GM23338 (cell line): Measurements from ENCODE around the gene FBXO34. TPM values are rescaled to one million over a fixed set of nuclear protein-coding genes. Genes with fewer than 3 reads are reported as not detected.

Source experiments
- ATAC-seq: fragments of 200-7000 bp; cut with Tn5 transposase; 3 replicates; pipeline ENCODE4 v1.9.1; 2020
- DNase-seq: peaks from one replicate; pipeline ENCODE4 v3.0.0-alpha.2; 2015; ENCODE audit warnings: low spot score
- H2AFZ ChIP-seq: fragments of 200-600 bp; sonication (generic); 2 replicates; pipeline ENCODE4 v1.8.0; 2016; ENCODE audit warnings: antibody characterized with exemption, mild to moderate bottlenecking, moderate library complexity
- H3F3A ChIP-seq: fragments of 200-600 bp; sonication (generic); replicated peaks from 2 replicates; pipeline ENCODE4 v1.8.0; 2017; ENCODE audit warnings: antibody characterized with exemption, mixed run types, low read depth
- H3K27ac ChIP-seq: fragments of 200-600 bp; sonication (generic); 2 replicates; pipeline ENCODE4 v1.6.1; 2016; ENCODE audit warnings: low read depth
- H3K27me3 ChIP-seq: fragments of 200-600 bp; sonication (generic); 2 replicates; pipeline ENCODE4 v1.8.0; 2016; ENCODE audit warnings: mild to moderate bottlenecking, mixed run types, moderate library complexity; ENCODE audit not compliant: insufficient read depth
- H3K36me3 ChIP-seq: fragments of 200-600 bp; sonication (generic); 2 replicates; pipeline ENCODE4 v1.8.0; 2016; ENCODE audit warnings: mild to moderate bottlenecking; ENCODE audit not compliant: insufficient read depth
- H3K4me1 ChIP-seq: fragments of 200-600 bp; sonication (generic); 2 replicates; pipeline ENCODE4 v1.8.0; 2016; ENCODE audit warnings: mild to moderate bottlenecking, moderate library complexity; ENCODE audit not compliant: insufficient read depth
- H3K4me2 ChIP-seq: fragments of 200-600 bp; sonication (generic); 2 replicates; pipeline ENCODE4 v1.7.1; 2017; ENCODE audit warnings: mixed run types
- H3K4me3 ChIP-seq: fragments of 200-600 bp; sonication (generic); 2 replicates; pipeline ENCODE4 v1.6.1; 2016; ENCODE audit warnings: mixed run types
- H3K79me2 ChIP-seq: fragments of 200-600 bp; sonication (generic); replicated peaks from 2 replicates; pipeline ENCODE4 v1.8.0; 2017; ENCODE audit warnings: mild to moderate bottlenecking; ENCODE audit not compliant: insufficient read depth
- H3K9me2 ChIP-seq: fragments of 200-600 bp; sonication (generic); 2 replicates; pipeline ENCODE4 v1.8.0; 2017; ENCODE audit not compliant: insufficient read depth
- H4K20me1 ChIP-seq: fragments of 200-600 bp; sonication (generic); replicated peaks from 2 replicates; pipeline ENCODE4 v1.8.0; 2017; ENCODE audit warnings: mild to moderate bottlenecking; ENCODE audit not compliant: insufficient read depth
- H3K27ac Mint-ChIP-seq: 2 replicates; pipeline ENCODE4 v1.8.0; 2020; ENCODE audit warnings: inconsistent platforms, mild to moderate bottlenecking, moderate library complexity, mixed read lengths
- H3K27me3 Mint-ChIP-seq: 3 replicates; pipeline ENCODE4 v1.8.0; 2022; ENCODE audit warnings: low read depth, mild to moderate bottlenecking, moderate library complexity, mixed read lengths, inconsistent platforms; ENCODE audit not compliant: insufficient read depth, poor library complexity
- H3K36me3 Mint-ChIP-seq: 3 replicates; pipeline ENCODE4 v1.8.0; 2021; ENCODE audit warnings: low read depth, mild to moderate bottlenecking, inconsistent platforms, moderate library complexity, mixed read lengths
- H3K4me1 Mint-ChIP-seq: 3 replicates; pipeline ENCODE4 v1.8.0; 2020; ENCODE audit warnings: mild to moderate bottlenecking, inconsistent platforms, mixed read lengths
- H3K4me3 Mint-ChIP-seq: 3 replicates; pipeline ENCODE4 v1.8.0; 2021; ENCODE audit warnings: moderate library complexity, mild to moderate bottlenecking, inconsistent platforms, mixed read lengths
- H3K9me3 Mint-ChIP-seq: 3 replicates; pipeline ENCODE4 v1.8.0; 2020; ENCODE audit warnings: moderate library complexity, mild to moderate bottlenecking, inconsistent platforms, mixed read lengths
- CREB1 ChIP-seq: fragments of 250-450 bp; sonication (Bioruptor Pico); IDR thresholded peaks from 2 replicates; pipeline ENCODE4 v1.5.0; 2020; ENCODE audit warnings: low read depth, mild to moderate bottlenecking, moderate library complexity
- EZH2 ChIP-seq: fragments of 200-600 bp; sonication (generic); IDR thresholded peaks from one replicate; pipeline ENCODE4 v1.8.0; 2017; ENCODE audit warnings: antibody characterized with exemption, mild to moderate bottlenecking, low read depth; ENCODE audit not compliant: unreplicated experiment
- JUNB ChIP-seq: IDR thresholded peaks from one replicate; pipeline ENCODE4 v1.6.1; 2016; ENCODE audit warnings: antibody characterized with exemption; ENCODE audit not compliant: unreplicated experiment
- NANOG ChIP-seq: IDR thresholded peaks from 2 replicates; pipeline ENCODE4 v1.6.1; 2016; ENCODE audit warnings: antibody characterized with exemption, borderline replicate concordance
- STAT1 ChIP-seq: IDR thresholded peaks from one replicate; pipeline ENCODE4 v1.6.1; 2016; ENCODE audit warnings: antibody characterized with exemption; ENCODE audit not compliant: unreplicated experiment
- ZNF114 ChIP-seq: fragments of 250-450 bp; sonication (Bioruptor Pico); IDR thresholded peaks from 2 replicates; pipeline ENCODE4 v1.5.0; 2020; ENCODE audit warnings: mild to moderate bottlenecking, moderate library complexity
- polyA plus RNA-seq: library from polyadenylated mRNA; unstranded; fragments of >200 nt; fragmentation: Nextera tagmentation; extraction: Ambion mirVana; gene quantifications from 2 replicates; pipeline ENCODE4 v1.2.1, GENCODE V29; 2016
- total RNA-seq: library from RNA; depleted of rRNA; stranded (reverse); fragments of >200 nt; shearing (Covaris generic); gene quantifications from 2 replicates; pipeline ENCODE4 v1.2.3, GENCODE V29; 2014
- TF ChIP-seq, protein P1 (sequence below): IDR thresholded peaks from one replicate; pipeline ENCODE4 v1.6.1; 2018; ENCODE audit warnings: antibody characterized with exemption; ENCODE audit not compliant: unreplicated experiment
- TF ChIP-seq, protein P2 (sequence below): fragments of 250-450 bp; sonication (Bioruptor Pico); IDR thresholded peaks from 2 replicates; pipeline ENCODE4 v1.5.0; 2020; ENCODE audit warnings: mild to moderate bottlenecking, moderate library complexity

The FBXO34 gene
- total and polyA plus RNA-seq, 2 experiments from 2014 or later = 9.4 to 13.4 TPM

DNA sequence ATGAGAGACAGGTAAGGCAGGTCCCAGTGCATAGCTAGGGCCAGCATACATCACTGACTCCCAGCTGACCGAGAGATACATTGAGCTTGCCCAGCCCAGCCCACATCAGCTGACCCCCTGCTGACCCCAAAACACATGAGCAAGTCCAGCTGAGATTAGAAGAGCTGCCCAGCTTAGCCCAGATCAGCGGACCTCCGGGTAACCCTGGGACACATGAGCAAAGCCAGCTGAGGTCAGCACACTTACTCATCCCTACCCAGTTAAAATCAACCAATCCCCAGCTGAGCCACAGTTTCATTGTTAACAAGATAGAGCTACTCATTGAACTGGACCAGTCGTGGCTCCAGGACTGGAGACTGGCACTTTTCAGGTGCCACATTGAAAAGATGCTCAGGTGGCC lies 21.8 kb upstream of the FBXO34 start:
- H3K27me3 Mint-ChIP-seq = no peaks in the 10 kb centered on the region
- Histone ChIP-seq H3K36me3 (no peaks in the 10 kb centered on the region), H3K79me2 (no peaks in the 10 kb centered on the region), H3K4me3 (no peak overlapping the region), H3K27me3 (no peaks in the 10 kb centered on the region), H3K4me2 (no peak overlapping the region), H3F3A (no peaks in the 10 kb centered on the region), H3K9me2 (no peaks in the 10 kb centered on the region), H3K4me1 (no peaks in the 10 kb centered on the region), H2AFZ (0 out of 2 replicates have a peak overlapping the region, but pooled peaks have one; percentile 14), H4K20me1 (no peaks in the 10 kb centered on the region), H3K27ac (no peak overlapping the region)
- ATAC-seq (no peak), DNase-seq (no peak)
- TF ChIP-seq EZH2 (no peak), CREB1 (CRISPR knock-in tag) (no peak), ZNF114 (no peak), JUNB (no peak), STAT1 (no peak), NANOG (no peak)
- TF ChIP-seq, protein P1, sequence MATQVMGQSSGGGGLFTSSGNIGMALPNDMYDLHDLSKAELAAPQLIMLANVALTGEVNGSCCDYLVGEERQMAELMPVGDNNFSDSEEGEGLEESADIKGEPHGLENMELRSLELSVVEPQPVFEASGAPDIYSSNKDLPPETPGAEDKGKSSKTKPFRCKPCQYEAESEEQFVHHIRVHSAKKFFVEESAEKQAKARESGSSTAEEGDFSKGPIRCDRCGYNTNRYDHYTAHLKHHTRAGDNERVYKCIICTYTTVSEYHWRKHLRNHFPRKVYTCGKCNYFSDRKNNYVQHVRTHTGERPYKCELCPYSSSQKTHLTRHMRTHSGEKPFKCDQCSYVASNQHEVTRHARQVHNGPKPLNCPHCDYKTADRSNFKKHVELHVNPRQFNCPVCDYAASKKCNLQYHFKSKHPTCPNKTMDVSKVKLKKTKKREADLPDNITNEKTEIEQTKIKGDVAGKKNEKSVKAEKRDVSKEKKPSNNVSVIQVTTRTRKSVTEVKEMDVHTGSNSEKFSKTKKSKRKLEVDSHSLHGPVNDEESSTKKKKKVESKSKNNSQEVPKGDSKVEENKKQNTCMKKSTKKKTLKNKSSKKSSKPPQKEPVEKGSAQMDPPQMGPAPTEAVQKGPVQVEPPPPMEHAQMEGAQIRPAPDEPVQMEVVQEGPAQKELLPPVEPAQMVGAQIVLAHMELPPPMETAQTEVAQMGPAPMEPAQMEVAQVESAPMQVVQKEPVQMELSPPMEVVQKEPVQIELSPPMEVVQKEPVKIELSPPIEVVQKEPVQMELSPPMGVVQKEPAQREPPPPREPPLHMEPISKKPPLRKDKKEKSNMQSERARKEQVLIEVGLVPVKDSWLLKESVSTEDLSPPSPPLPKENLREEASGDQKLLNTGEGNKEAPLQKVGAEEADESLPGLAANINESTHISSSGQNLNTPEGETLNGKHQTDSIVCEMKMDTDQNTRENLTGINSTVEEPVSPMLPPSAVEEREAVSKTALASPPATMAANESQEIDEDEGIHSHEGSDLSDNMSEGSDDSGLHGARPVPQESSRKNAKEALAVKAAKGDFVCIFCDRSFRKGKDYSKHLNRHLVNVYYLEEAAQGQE = no peak
- TF ChIP-seq, protein P2, sequence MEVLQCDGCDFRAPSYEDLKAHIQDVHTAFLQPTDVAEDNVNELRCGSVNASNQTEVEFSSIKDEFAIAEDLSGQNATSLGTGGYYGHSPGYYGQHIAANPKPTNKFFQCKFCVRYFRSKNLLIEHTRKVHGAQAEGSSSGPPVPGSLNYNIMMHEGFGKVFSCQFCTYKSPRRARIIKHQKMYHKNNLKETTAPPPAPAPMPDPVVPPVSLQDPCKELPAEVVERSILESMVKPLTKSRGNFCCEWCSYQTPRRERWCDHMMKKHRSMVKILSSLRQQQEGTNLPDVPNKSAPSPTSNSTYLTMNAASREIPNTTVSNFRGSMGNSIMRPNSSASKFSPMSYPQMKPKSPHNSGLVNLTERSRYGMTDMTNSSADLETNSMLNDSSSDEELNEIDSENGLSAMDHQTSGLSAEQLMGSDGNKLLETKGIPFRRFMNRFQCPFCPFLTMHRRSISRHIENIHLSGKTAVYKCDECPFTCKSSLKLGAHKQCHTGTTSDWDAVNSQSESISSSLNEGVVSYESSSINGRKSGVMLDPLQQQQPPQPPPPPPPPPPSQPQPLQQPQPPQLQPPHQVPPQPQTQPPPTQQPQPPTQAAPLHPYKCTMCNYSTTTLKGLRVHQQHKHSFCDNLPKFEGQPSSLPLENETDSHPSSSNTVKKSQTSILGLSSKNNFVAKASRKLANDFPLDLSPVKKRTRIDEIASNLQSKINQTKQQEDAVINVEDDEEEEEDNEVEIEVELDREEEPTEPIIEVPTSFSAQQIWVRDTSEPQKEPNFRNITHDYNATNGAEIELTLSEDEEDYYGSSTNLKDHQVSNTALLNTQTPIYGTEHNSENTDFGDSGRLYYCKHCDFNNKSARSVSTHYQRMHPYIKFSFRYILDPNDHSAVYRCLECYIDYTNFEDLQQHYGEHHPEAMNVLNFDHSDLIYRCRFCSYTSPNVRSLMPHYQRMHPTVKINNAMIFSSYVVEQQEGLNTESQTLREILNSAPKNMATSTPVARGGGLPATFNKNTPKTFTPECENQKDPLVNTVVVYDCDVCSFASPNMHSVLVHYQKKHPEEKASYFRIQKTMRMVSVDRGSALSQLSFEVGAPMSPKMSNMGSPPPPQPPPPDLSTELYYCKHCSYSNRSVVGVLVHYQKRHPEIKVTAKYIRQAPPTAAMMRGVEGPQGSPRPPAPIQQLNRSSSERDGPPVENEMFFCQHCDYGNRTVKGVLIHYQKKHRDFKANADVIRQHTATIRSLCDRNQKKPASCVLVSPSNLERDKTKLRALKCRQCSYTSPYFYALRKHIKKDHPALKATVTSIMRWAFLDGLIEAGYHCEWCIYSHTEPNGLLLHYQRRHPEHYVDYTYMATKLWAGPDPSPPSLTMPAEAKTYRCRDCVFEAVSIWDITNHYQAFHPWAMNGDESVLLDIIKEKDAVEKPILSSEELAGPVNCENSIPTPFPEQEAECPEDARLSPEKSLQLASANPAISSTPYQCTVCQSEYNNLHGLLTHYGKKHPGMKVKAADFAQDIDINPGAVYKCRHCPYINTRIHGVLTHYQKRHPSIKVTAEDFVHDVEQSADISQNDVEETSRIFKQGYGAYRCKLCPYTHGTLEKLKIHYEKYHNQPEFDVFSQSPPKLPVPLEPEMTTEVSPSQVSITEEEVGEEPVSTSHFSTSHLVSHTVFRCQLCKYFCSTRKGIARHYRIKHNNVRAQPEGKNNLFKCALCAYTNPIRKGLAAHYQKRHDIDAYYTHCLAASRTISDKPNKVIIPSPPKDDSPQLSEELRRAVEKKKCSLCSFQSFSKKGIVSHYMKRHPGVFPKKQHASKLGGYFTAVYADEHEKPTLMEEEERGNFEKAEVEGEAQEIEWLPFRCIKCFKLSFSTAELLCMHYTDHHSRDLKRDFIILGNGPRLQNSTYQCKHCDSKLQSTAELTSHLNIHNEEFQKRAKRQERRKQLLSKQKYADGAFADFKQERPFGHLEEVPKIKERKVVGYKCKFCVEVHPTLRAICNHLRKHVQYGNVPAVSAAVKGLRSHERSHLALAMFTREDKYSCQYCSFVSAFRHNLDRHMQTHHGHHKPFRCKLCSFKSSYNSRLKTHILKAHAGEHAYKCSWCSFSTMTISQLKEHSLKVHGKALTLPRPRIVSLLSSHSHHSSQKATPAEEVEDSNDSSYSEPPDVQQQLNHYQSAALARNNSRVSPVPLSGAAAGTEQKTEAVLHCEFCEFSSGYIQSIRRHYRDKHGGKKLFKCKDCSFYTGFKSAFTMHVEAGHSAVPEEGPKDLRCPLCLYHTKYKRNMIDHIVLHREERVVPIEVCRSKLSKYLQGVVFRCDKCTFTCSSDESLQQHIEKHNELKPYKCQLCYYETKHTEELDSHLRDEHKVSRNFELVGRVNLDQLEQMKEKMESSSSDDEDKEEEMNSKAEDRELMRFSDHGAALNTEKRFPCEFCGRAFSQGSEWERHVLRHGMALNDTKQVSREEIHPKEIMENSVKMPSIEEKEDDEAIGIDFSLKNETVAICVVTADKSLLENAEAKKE = no peak
- H3K9me3 Mint-ChIP-seq = no peaks in the 10 kb centered on the region
- H3K36me3 Mint-ChIP-seq = no peaks in the 10 kb centered on the region
- H3K27ac Mint-ChIP-seq = no peak overlapping the region
- H3K4me3 Mint-ChIP-seq = no peak overlapping the region
- H3K4me1 Mint-ChIP-seq = no peaks in the 10 kb centered on the region; the same call in 2 of the 3 replicates
